ENCODE results near the gene OVOL3.

DNA sequence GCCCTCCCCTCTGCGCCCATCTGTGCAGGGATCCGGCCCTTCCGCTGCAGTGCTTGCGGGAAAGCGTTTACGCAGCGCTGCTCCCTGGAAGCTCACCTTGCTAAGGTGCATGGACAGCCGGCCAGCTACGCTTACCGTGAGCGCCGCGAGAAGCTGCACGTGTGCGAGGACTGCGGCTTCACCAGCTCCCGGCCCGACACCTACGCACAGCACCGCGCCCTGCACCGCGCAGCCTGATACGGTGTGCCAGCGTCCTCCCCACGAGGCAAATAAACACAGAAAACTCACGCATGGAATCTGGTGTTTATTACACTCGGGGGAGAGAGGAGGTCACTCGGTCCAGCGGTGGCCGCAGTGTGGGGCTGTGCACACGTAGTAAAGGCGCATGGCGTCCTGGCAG lies 2.5 kb downstream of the OVOL3 start:
- TF ChIP-seq, protein P1, sequence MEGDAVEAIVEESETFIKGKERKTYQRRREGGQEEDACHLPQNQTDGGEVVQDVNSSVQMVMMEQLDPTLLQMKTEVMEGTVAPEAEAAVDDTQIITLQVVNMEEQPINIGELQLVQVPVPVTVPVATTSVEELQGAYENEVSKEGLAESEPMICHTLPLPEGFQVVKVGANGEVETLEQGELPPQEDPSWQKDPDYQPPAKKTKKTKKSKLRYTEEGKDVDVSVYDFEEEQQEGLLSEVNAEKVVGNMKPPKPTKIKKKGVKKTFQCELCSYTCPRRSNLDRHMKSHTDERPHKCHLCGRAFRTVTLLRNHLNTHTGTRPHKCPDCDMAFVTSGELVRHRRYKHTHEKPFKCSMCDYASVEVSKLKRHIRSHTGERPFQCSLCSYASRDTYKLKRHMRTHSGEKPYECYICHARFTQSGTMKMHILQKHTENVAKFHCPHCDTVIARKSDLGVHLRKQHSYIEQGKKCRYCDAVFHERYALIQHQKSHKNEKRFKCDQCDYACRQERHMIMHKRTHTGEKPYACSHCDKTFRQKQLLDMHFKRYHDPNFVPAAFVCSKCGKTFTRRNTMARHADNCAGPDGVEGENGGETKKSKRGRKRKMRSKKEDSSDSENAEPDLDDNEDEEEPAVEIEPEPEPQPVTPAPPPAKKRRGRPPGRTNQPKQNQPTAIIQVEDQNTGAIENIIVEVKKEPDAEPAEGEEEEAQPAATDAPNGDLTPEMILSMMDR (IDR thresholded peaks at IDR 0.05) = no peak
- no peak for TF ChIP-seq POLR2A (IDR thresholded peaks at IDR 0.05)
